ENCODE measurements around the gene CSF2.

Gene CSF2

DNA sequence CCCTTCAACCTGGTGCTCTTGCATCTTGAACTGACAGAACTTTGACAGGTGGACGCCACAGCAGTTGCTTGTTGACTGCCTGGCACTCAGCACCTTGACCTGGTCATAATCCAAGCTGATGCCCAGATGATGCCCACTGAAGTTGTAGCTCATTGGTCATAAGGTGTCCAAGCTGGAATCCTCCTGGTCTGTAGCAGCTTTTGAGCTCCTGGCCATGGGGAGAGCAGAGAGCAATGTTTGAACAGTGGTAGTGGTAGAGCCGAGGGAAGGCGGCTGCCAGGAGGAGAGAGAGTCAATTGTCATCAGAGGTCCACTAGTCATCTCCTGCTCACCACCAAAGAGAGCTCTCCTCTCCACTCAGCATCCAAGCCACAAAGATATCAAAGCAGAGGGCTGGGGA is 23.3 kb downstream of the CSF2 start:
- no peak for DNase-seq (ENCODE audit: low spot score)
- Histone ChIP-seq H3K4me3 (no peak overlapping the region), H3K27ac (no peak overlapping the region)
- TF ChIP-seq CTCF (IDR thresholded peaks at IDR 0.05), result no peak

DNA sequence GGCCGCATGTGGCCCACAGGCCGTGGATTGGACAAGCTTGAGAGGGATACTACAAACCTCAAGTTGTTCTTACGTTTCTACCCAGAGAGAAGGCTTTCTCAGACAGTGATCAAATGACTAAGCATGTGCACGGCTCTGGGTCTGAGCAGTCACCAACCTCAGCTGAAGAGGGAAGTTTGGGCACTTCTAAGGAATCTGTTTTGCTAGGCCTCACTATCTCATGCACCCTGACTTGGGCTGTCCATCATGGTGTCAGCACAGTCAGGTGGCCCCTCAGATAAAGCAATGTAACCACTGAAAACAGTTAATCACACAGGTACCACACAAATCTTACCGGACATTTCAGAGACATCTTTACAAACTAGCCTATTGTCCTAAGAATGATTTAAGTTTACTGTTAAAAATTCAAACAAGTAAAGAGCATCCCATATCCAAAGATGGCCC is 24.6 kb downstream of the CSF2 start:
- TF ChIP-seq CTCF (IDR thresholded peaks at IDR 0.05), result no peak
- Histone ChIP-seq H3K4me3 (no peak overlapping the region), H3K27ac (no peak overlapping the region)
- DNase-seq (ENCODE audit: low spot score), result no peak

DNA sequence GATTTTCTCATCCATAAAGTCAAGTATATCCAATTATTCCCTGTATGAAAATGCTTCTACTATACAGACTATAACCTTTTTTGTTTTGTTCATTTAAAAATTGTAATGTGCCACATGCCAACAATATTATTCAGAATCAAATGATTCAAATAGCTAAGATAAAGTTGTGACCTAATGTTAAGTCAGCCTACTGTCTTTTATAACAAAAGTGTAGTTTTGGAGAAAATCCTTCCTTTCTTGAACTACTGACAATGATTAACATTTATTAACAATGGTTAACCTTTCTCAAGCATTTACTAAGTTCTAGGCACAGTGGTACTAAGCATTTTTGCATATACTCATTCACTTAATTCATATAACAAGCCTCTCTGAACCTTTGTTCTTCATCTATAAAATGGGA is 25.0 kb downstream of the CSF2 start:
- no peak for TF ChIP-seq CTCF (IDR thresholded peaks at IDR 0.05)
- no peak overlapping the region for H3K4me3 ChIP-seq

GRCh38 chr5:132099076-132099748 is 25.6 kb downstream of the CSF2 start:
- TF ChIP-seq CTCF (IDR thresholded peaks at IDR 0.05), result no peak
- Histone ChIP-seq H3K4me3 (no peak overlapping the region), H3K27ac (no peak overlapping the region)
- no peak for DNase-seq (ENCODE audit: low spot score)

More for the DNA sequence above, 25.0 kb downstream of the CSF2 start:
- H3K27ac ChIP-seq, result no peak overlapping the region
- no peak for DNase-seq (ENCODE audit: low spot score)

DNA sequence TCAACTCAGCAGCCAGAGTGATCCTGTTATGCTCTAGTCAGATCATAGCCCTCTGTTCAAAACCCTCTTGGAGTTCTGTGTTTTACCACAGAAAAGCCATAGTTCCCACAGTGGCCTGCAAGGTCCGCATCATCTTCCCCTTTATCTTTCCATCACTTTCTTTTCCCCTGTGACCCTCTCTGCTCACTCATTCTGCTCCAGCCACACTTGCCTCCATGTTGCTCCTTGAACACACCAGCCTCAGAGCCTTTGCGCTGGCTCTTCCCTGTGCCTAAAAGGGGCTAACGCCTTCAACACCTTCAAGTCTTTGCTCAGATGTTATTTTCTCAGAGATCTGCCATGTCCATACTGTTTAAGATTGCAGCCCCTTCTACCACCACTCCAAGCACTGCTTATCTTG is 26.3 kb downstream of the CSF2 start:
- Histone ChIP-seq H3K27ac (no peak overlapping the region), H3K4me3 (no peak overlapping the region)
- TF ChIP-seq CTCF (IDR thresholded peaks at IDR 0.05), result no peak
- no peak for DNase-seq (ENCODE audit: low spot score)

DNA sequence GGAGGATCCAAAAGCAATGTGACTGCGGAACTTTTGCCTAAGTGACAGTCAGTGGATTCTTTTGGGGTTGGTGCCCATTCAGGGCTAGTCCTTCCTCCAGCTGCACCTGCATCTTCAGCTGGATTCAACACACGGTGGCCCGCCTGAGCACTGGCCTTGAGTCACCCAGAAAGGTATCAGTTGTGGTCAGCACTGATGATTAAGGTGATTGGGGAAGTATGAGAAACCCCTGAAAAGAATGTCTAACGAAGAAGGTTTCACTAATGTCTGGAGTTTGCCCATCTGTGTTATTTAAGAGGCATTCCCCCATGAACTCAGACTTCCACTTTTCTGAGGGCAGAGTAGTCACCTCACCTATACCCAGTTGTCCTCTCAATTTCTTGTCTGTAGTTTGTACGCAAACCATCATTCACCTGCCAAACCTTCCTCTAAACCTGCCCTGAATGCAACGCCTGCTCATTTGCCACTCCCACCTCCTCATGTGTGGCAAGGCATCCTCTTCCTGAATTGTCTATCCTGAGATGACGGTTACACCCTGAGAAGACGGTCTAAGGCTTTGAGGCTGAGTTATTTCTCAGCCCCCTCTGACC is 27.2 kb downstream of the CSF2 start:
- DNase-seq (ENCODE audit: low spot score), result no peak
- TF ChIP-seq CTCF (IDR thresholded peaks at IDR 0.05), result no peak
- Histone ChIP-seq H3K4me3 (no peak overlapping the region), H3K27ac (no peak overlapping the region)

DNA sequence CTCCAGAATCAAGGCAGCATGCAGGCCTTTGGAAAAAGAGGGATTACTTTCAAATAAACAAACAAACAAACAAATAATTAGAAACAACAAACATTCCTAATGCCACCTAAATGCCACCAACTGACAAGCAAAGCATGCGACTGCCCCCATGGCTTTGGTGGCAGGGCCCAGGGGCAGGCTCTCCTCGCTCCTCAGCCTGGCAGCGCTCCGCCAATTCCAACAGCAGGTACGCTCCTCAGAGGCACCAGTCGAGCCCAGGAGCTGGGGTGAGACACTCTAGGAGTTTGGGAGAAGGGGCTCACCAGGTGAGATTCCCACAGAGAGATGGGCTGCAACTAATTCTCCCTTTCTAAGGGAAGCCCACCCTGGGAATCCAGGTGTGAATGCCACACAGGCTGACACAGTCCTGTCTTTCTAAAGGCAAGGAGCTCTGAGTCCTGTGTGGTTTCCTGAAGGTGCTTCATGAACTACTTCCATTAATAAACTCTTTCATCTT is 27.8 kb downstream of the CSF2 start:
- Histone ChIP-seq H3K4me3 (no peak overlapping the region), H3K27ac (no peak overlapping the region)
- DNase-seq (ENCODE audit: low spot score), result no peak
- no peak for TF ChIP-seq CTCF (IDR thresholded peaks at IDR 0.05)
